KMS-11 (cell line): Measurements from ENCODE around the gene DNAJC21.
A peak's percentile ranks its signal among the peaks of the same experiment; 100 is the strongest.

Source experiments
- H2AFZ ChIP-seq: fragments of 200-600 bp; sonication (generic); 2 replicates; pipeline ENCODE4 v1.6.1; 2016; ENCODE audit warnings: antibody characterized with exemption, mixed run types, low read depth
- H3K27ac ChIP-seq: fragments of 200-600 bp; sonication (generic); 2 replicates; pipeline ENCODE4 v1.6.1; 2016; ENCODE audit warnings: mild to moderate bottlenecking, mixed run types
- H3K27me3 ChIP-seq: fragments of 200-600 bp; sonication (generic); 2 replicates; pipeline ENCODE4 v1.6.1; 2017; ENCODE audit warnings: mild to moderate bottlenecking, low read depth, mixed run types, moderate library complexity; ENCODE audit not compliant: insufficient read depth
- H3K36me3 ChIP-seq: fragments of 200-600 bp; sonication (generic); 2 replicates; pipeline ENCODE4 v1.6.1; 2017; ENCODE audit warnings: mild to moderate bottlenecking, mixed run types; ENCODE audit not compliant: insufficient read depth
- H3K4me1 ChIP-seq: fragments of 200-600 bp; sonication (generic); 2 replicates; pipeline ENCODE4 v1.6.1; 2016; ENCODE audit warnings: mild to moderate bottlenecking, low read depth, mixed run types; ENCODE audit not compliant: poor library complexity, severe bottlenecking
- H3K4me2 ChIP-seq: fragments of 200-600 bp; sonication (generic); 2 replicates; pipeline ENCODE4 v1.7.0; 2016; ENCODE audit warnings: mild to moderate bottlenecking, mixed run types
- H3K4me3 ChIP-seq: fragments of 200-600 bp; sonication (generic); IDR thresholded peaks from 2 replicates; pipeline ENCODE4 v1.6.1; 2017; ENCODE audit warnings: low read depth, low read length, mixed read lengths; ENCODE audit not compliant: insufficient read depth
- H3K79me2 ChIP-seq: fragments of 200-600 bp; sonication (generic); 2 replicates; pipeline ENCODE4 v1.6.1; 2016; ENCODE audit warnings: low read depth, mixed run types; ENCODE audit not compliant: insufficient read depth
- H3K9ac ChIP-seq: fragments of 200-600 bp; sonication (generic); 2 replicates; pipeline ENCODE4 v1.6.1; 2016; ENCODE audit warnings: mild to moderate bottlenecking, mixed run types
- H4K20me1 ChIP-seq: fragments of 200-600 bp; sonication (generic); 2 replicates; pipeline ENCODE4 v1.6.1; 2016; ENCODE audit warnings: mild to moderate bottlenecking, mixed run types; ENCODE audit not compliant: insufficient read depth
- TF ChIP-seq, protein P1 (sequence below): fragments of 200-600 bp; sonication (generic); conservative IDR thresholded peaks from 2 replicates; pipeline ENCODE4 v1.6.1; 2017; ENCODE audit warnings: low read depth, mild to moderate bottlenecking, antibody characterized with exemption, low read length, moderate library complexity, mixed read lengths

DNAJC21 gene

DNA sequence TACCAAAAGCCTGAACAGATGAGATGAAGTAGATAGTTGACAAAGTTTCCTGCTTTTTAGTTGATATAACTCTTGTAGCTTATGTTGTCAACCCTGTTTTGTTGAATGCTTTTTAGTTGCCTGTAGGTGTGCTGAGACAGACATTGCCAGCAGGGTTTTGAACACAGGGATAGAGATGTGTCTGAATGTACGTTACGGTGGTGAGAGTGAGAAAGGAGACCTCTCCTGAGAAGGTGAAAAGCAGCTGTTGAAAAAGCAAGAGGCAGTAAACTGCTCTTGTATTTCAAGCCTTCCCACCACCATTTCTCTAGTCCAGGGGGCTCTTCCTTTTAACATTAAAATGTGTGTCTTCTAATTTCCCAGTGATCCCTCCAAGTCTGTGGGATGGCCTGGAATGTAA is 14.7 kb downstream of the DNAJC21 start:
- Histone ChIP-seq H3K79me2 (no peaks in the 10 kb centered on the region), H3K4me1 (no peaks in the 10 kb centered on the region), H3K27ac (no peak overlapping the region), H3K4me3 (no peak overlapping the region), H4K20me1 (no peaks in the 10 kb centered on the region), H2AFZ (no peak overlapping the region), H3K4me2 (no peak overlapping the region), H3K9ac (no peak overlapping the region), H3K36me3 (no peaks in the 10 kb centered on the region; the same call in 1 of the 2 replicates), H3K27me3 (no peaks in the 10 kb centered on the region)
- TF ChIP-seq, protein P1, sequence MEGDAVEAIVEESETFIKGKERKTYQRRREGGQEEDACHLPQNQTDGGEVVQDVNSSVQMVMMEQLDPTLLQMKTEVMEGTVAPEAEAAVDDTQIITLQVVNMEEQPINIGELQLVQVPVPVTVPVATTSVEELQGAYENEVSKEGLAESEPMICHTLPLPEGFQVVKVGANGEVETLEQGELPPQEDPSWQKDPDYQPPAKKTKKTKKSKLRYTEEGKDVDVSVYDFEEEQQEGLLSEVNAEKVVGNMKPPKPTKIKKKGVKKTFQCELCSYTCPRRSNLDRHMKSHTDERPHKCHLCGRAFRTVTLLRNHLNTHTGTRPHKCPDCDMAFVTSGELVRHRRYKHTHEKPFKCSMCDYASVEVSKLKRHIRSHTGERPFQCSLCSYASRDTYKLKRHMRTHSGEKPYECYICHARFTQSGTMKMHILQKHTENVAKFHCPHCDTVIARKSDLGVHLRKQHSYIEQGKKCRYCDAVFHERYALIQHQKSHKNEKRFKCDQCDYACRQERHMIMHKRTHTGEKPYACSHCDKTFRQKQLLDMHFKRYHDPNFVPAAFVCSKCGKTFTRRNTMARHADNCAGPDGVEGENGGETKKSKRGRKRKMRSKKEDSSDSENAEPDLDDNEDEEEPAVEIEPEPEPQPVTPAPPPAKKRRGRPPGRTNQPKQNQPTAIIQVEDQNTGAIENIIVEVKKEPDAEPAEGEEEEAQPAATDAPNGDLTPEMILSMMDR, result no peak

DNA sequence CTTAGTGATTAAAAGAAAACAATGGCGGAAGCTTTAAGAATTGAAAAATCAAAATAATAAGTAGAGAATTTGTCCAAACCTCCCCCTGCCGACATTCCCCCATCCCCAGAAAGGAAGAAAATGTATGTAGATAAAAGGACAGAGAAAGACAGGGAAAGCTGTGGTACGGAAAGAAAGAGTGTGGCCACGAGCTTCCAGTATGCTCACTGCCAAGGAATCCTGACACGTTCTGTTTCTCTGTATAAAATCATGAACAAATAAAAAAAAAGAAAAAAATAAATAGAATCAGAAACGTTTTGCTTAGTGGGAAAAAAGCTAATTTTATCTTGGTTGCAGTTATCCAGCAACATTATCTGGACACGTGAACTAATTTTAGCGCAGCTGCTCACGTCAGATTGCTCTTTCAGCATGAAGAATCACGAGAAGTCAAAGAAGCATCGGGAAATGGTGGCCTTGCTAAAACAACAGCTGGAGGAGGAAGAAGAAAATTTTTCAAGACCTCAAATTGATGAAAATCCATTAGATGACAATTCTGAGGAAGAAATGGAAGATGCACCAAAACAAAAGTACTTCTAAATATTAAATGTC is 15.2 kb downstream of the DNAJC21 start:
- Histone ChIP-seq H3K9ac (no peak overlapping the region), H4K20me1 (no peaks in the 10 kb centered on the region), H3K4me3 (no peak overlapping the region), H3K27me3 (no peaks in the 10 kb centered on the region), H3K36me3 (no peaks in the 10 kb centered on the region; the same call in 1 of the 2 replicates), H3K79me2 (no peaks in the 10 kb centered on the region), H3K4me1 (no peaks in the 10 kb centered on the region), H3K27ac (no peak overlapping the region), H3K4me2 (no peak overlapping the region), H2AFZ (no peak overlapping the region)
- TF ChIP-seq, protein P1, result no peak

DNA sequence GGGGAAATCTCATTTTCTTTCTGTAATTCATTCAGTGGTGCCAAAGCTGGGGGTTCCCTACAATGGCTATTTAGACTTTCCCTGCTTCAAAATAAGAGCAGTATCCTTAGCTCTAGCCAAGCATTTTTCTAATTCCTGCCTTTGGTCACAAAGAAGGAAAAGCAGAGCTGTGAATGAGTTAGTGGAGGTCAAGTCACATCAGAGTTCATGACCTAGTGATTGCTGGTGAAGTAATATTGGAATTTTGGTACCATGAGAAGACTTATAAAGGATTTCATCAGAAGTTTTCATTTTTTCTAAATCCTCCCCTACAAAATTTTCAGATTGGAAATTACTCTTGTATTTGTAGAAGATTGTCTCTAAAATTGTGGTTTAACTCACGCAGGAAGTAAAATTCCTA is 28.0 kb downstream of the DNAJC21 start:
- Histone ChIP-seq H3K27me3 (no peaks in the 10 kb centered on the region), H2AFZ (no peak overlapping the region), H3K36me3 (no peaks in the 10 kb centered on the region), H3K9ac (no peak overlapping the region), H3K27ac (no peak overlapping the region), H4K20me1 (no peaks in the 10 kb centered on the region), H3K4me3 (no peak overlapping the region), H3K4me1 (peaks cover 42% of the 10 kb centered on the region), H3K79me2 (no peaks in the 10 kb centered on the region), H3K4me2 (no peak overlapping the region)
- TF ChIP-seq, protein P1, result no peak

DNA sequence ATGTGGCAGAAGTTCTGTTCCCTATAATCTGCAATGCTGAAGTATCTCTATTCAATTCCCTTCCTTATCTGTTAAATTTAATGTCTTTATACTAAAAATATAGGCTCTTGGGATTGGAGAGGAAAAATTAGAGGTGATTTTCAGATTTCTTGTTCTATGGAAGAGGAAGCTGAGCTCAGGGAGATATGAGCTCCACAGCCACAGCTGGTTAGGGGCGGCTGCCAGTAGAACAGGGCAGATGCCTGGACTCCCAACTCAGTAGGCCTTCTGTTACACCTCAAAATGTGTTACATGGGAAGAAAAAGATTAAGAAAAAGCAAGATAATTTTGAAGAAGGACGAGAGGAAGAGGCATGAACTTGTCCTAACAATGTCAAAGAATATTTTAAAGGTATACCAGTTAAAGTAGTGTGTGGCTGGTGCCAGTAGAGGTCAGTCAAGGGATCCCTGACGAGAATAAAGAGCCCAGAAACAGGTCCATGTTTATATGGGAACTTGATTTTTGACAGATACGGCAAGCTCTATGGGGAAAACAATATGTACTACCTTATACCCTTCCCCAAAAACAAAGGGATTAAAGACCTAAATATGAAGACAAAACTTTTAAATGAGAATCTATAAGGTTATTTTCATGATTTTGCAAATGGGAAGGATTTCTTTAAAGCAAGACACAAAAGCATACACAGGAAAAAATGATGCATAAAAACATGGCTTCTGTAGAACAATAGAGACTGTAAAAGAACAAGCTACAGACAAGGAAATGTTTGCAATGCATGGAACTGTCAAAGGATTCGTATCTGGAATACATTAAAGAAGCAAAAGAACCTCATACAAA is 28.7 kb downstream of the DNAJC21 start:
- peak overlapping the region; percentile 20; the same call in 1 of the 2 replicates for H3K27ac ChIP-seq
- H4K20me1 ChIP-seq, result no peaks in the 10 kb centered on the region
- H3K79me2 ChIP-seq, result no peaks in the 10 kb centered on the region
- H2AFZ ChIP-seq, result no peak overlapping the region
- no peaks in the 10 kb centered on the region for H3K36me3 ChIP-seq
- H3K27me3 ChIP-seq, result no peaks in the 10 kb centered on the region
- H3K4me1 ChIP-seq, result peaks cover 42% of the 10 kb centered on the region
- peak overlapping the region; percentile 41 for H3K4me2 ChIP-seq
- H3K4me3 ChIP-seq, result no peak overlapping the region
- TF ChIP-seq, protein P1, result peak; percentile 69
- no peak overlapping the region for H3K9ac ChIP-seq
